Measurements from ENCODE around the gene CD82. TPM values are rescaled to one million over a fixed set of nuclear protein-coding genes. Genes with fewer than 3 reads are reported as not detected.

CD82 gene
- total and polyA plus RNA-seq, 2 of the 8 experiments (the other 6 are each of a cell fraction or from before 2014, with no cell fraction given): 7.9 to 10.3 TPM

GRCh38 chr11:44574610-44575287, 9.3 kb downstream of the CD82 start:
- FAIRE-seq: no peak
- H3K9me3 ChIP-seq (ENCODE audit: insufficient read depth in 2 of 2, low read depth in 1 of 2, low read length in 1 of 2): no peaks in the 10 kb centered on the region
- H3K4me1 ChIP-seq (replicated peaks in 1 of 4; ENCODE audit: control insufficient read depth in 3 of 4, insufficient read depth in 4 of 4, low read length in 3 of 4): peaks cover 0 to 4% (median 0%) of the 10 kb centered on the region in 4 experiments; a peak in 3 of 7 replicates
- no peak overlapping the region for H2BK12ac ChIP-seq (ENCODE audit: low read depth, low read length)
- no peak overlapping the region for H2BK20ac ChIP-seq (ENCODE audit: low read length)
- H2AFZ ChIP-seq (ENCODE audit: low read length): no peak overlapping the region
- H2BK15ac ChIP-seq (ENCODE audit: low read length): no peak overlapping the region
- H4K8ac ChIP-seq (ENCODE audit: extremely low read depth, insufficient read depth, low read length): no peak overlapping the region
- H3K36me3 ChIP-seq (ENCODE audit: control insufficient read depth in 2 of 4, insufficient read depth in 4 of 4, low read length in 3 of 4): no peaks in the 10 kb centered on the region
- H3K23ac ChIP-seq (ENCODE audit: insufficient read length): no peak overlapping the region
- no peak overlapping the region for H3K4me3 ChIP-seq (ENCODE audit: extremely low read depth in 1 of 4, insufficient read depth in 2 of 4, low read depth in 3 of 4, low read length in 4 of 4)
- no peak overlapping the region for H3K9ac ChIP-seq (replicated peaks in 1 of 4; ENCODE audit: extremely low read depth in 1 of 4, low read depth in 3 of 4, low read length in 3 of 4)
- H3K27me3 ChIP-seq (replicated peaks in 1 of 4; ENCODE audit: control insufficient read depth in 3 of 4, extremely low read depth in 1 of 4, insufficient read depth in 3 of 4, low read length in 3 of 4): no peaks in the 10 kb centered on the region; a peak in 1 of 7 replicates
- no peaks in the 10 kb centered on the region for H3K79me2 ChIP-seq (ENCODE audit: control insufficient read depth in 1 of 2, insufficient read depth in 2 of 2, low read length in 2 of 2)
- ChIA-PET CTCF (ENCODE audit: partially characterized antibody) (interaction anchor here (0.8 to 2.4 kb wide), 3 partner anchors 8 to 47 kb away, joined by 4 to 6 read pairs (median 5); no protein-coding TSS in a partner anchor), POLR2A (ENCODE audit: partially characterized antibody) (no interaction called here)
- H3K79me1 ChIP-seq (ENCODE audit: low read depth, low read length): no peaks in the 10 kb centered on the region; the same call in 1 of the 2 replicates
- H3K56ac ChIP-seq (replicated peaks; ENCODE audit: insufficient read length, low read depth, low read length): no peak overlapping the region
- H4K5ac ChIP-seq (ENCODE audit: insufficient read length, low read depth, low read length): no peak overlapping the region
- no peak overlapping the region for H3K4ac ChIP-seq (replicated peaks; ENCODE audit: insufficient read length, low read depth, low read length)
- no peaks in the 10 kb centered on the region for H4K20me1 ChIP-seq (replicated peaks in 1 of 2; ENCODE audit: control insufficient read depth in 1 of 2, insufficient read depth in 2 of 2, low read length in 2 of 2)
- H3K14ac ChIP-seq (ENCODE audit: insufficient read length): no peak overlapping the region
- no peak overlapping the region for H2AK5ac ChIP-seq (ENCODE audit: low read depth, low read length)
- no peak overlapping the region for H2BK5ac ChIP-seq (ENCODE audit: low read depth, low read length)
- 86% methylated on average over 5 of the region's 5 CpGs; no CpG with 5 or more reads in 1 of the 2 experiments for WGBS, 2 experiments (ENCODE audit: extremely low coverage in 1 of 2, insufficient coverage in 1 of 2, insufficient read length in 1 of 2, insufficient replicate concordance in 2 of 2, low coverage in 1 of 2, low lambda C conversion rate in 2 of 2, missing lambda C conversion rate in 1 of 2)
- no peak overlapping the region for H3K18ac ChIP-seq (ENCODE audit: extremely low read depth, low read length)
- H4K91ac ChIP-seq (replicated peaks; ENCODE audit: insufficient read length, low read length): no peak overlapping the region
- no peaks in the 10 kb centered on the region for H3K23me2 ChIP-seq (ENCODE audit: low read depth, low read length)
- TF ChIP-seq TAF1 (IDR thresholded peaks at IDR 0.05; ENCODE audit: low read depth, low read length) (no peak), SAP30 (IDR thresholded peaks at IDR 0.05; ENCODE audit: insufficient read depth, insufficient replicate concordance, low read length) (no peak), RAD21 (IDR thresholded peaks at IDR 0.05 in 1 of 2, conservative IDR thresholded peaks at IDR 0.05 in 1 of 2; ENCODE audit: low read depth in 2 of 2, low read length in 2 of 2) (no peak), YY1 (IDR thresholded peaks at IDR 0.05; ENCODE audit: low read depth, low read length) (no peak), CHD1 (IDR thresholded peaks at IDR 0.05; ENCODE audit: low read depth, low read length) (no peak), ZNF274 (IDR thresholded peaks at IDR 0.05; ENCODE audit: borderline replicate concordance, extremely low read depth, low read length) (no peak)
- H3K27ac ChIP-seq (ENCODE audit: low read depth, low read length): no peak overlapping the region
- no peak for DNase-seq (ENCODE audit: low read depth in 1 of 2, low spot score in 2 of 2)
- H3K4me2 ChIP-seq (ENCODE audit: insufficient read depth in 1 of 2, low read depth in 2 of 2, low read length in 2 of 2): no peak overlapping the region
- H2BK120ac ChIP-seq (replicated peaks; ENCODE audit: low read depth, low read length): no peak overlapping the region
